Measurements from ENCODE around the gene DNAJC11.
"Not testable (repeated sequence)": the region's sequence is repeated elsewhere in the genome, so short reads cannot be mapped to it uniquely, and the experiment has no call there.

The DNAJC11 gene

DNA sequence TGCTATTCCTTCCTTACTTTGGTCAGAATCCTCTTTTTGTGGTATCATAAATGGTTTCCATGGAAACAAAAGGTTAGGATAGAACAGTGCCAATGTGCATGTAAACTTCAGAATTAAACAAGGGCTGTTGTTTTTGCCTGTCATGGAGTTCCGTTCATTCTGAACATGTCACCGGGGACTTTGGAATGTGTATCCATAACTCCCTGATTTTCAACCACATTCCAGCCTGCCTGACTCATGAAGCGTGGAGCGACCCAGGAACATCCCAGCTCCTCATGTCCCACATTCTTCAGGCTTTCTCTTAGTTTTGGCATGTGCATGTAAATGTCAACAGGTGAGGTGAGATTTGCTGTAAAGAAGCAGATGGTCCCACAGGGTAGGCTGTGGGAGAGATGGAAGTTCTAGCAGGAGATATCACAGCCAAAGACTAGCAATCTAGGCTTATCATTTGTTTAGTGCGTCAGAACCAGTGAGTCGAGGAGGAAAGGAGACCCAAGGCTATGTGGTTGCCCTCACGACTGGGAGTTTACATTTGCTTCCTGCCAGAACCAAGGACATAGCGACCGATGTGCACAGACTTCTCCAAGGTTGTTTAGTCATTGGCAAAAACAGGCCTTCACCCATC is 23.0 kb upstream of the DNAJC11 start:
- TF ChIP-seq ZFX (IDR thresholded peaks at IDR 0.05; ENCODE audit: borderline replicate concordance) = no peak
- TF ChIP-seq, protein P1, sequence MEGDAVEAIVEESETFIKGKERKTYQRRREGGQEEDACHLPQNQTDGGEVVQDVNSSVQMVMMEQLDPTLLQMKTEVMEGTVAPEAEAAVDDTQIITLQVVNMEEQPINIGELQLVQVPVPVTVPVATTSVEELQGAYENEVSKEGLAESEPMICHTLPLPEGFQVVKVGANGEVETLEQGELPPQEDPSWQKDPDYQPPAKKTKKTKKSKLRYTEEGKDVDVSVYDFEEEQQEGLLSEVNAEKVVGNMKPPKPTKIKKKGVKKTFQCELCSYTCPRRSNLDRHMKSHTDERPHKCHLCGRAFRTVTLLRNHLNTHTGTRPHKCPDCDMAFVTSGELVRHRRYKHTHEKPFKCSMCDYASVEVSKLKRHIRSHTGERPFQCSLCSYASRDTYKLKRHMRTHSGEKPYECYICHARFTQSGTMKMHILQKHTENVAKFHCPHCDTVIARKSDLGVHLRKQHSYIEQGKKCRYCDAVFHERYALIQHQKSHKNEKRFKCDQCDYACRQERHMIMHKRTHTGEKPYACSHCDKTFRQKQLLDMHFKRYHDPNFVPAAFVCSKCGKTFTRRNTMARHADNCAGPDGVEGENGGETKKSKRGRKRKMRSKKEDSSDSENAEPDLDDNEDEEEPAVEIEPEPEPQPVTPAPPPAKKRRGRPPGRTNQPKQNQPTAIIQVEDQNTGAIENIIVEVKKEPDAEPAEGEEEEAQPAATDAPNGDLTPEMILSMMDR (IDR thresholded peaks at IDR 0.05) = no peak
- H3K27ac ChIP-seq = no peak overlapping the region

DNA sequence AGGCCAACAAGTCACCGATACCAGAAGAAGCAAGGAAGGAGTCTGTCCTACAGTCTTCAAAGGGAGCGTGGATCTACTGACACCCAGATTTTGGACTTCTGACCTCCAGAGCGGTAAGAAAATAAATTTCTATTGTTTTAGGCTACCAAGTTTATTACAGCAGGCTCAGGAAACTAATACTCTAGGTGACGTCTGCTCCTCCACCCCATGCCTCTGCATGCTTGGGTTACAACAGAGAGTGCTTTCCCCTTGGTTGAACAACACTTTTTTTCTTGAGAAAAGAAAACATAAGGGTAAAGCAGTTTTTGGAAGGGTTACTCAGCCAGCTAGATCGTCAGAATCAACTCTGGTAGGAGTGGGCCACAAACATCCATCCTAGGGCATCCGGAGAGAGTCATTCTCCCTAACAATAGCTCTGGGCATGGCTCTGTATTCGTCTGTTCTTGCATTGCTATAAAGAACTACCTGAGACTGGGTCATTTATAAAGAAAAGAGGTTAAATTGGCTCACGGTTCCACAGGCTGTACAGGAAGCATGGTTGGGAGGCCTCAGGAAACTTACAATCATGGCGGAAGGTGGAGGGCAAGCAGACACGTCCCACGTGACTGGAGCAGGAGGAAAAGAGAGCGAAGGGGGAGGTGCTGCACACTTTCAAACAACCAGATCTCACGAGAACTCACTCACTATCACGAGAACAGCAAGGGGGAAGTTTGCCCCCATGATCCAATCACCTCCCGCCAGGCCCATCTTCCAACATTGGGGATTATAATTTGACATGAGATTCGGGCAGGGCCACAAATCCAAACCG is 22.2 kb upstream of the DNAJC11 start:
- no peak for TF ChIP-seq ZFX (IDR thresholded peaks at IDR 0.05; ENCODE audit: borderline replicate concordance)
- TF ChIP-seq, protein P1 (IDR thresholded peaks at IDR 0.05) = no peak
- no peak overlapping the region for H3K27ac ChIP-seq

DNA sequence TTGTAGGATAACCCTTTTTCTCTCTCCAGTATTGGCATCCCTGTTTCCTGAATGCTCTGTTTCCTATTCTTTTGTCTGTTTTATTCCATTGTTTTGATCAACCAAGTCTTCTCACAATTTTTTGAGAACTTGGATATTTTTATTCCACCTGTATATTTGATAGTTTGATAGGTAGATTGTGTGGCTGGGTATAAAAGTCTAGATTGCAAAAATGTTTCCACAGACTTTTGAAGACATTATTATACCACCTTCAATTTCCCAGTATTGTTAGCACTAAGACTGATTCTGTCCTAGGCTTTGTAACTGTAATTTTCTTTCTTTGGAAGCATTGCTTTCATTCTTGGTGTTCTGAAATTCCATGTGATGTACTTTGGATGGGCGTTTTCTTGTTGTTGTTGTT is 9.6 kb upstream of the DNAJC11 start:
- no peak for TF ChIP-seq ZFX (IDR thresholded peaks at IDR 0.05; ENCODE audit: borderline replicate concordance)
- TF ChIP-seq, protein P1 (IDR thresholded peaks at IDR 0.05) = no peak
- H3K27ac ChIP-seq = no peak overlapping the region

DNA sequence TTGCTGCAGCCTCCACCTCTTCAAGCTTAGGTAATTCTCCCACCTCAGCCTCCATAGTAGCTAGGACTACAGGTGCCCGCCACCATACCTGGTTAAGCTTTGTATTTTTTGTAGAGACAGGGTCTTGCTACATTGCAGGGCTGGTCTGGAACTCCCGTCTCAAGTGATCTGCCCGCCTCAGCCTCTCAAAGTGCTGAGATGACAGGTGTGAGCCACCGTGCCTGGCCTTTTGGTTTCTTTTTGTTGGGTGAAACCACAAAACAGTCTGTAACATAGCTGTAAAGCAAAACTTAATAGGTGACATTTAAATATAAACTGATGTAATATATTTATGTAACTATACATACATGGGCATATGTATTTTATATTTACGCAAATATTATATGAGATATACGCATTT is 3.1 kb upstream of the DNAJC11 start:
- no peak overlapping the region for H3K27ac ChIP-seq
- TF ChIP-seq, protein P1 (IDR thresholded peaks at IDR 0.05) = no peak
- no peak for TF ChIP-seq ZFX (IDR thresholded peaks at IDR 0.05; ENCODE audit: borderline replicate concordance)

DNA sequence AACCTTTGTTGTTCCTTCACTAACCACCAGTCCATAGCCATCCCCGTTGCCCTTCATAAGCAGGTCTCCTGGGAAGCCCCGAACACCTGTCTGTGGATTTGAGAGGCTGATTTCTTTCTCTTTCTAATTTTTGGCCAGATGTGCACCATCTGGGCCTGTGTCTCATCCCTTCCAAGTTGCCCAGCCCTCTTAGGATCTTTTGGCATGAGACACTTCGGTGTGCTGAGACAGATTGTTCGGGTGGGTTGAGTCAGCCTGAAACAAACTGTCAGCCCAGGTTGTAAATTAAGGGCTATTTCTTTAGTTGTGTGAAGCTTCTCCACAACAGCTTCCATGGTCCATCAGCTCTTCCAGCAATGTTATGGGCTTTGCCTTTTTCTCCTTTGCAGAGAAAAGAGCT is 1.4 kb upstream of the DNAJC11 start:
- H3K27ac ChIP-seq = no peak overlapping the region
- TF ChIP-seq, protein P1 (IDR thresholded peaks at IDR 0.05) = no peak

DNA sequence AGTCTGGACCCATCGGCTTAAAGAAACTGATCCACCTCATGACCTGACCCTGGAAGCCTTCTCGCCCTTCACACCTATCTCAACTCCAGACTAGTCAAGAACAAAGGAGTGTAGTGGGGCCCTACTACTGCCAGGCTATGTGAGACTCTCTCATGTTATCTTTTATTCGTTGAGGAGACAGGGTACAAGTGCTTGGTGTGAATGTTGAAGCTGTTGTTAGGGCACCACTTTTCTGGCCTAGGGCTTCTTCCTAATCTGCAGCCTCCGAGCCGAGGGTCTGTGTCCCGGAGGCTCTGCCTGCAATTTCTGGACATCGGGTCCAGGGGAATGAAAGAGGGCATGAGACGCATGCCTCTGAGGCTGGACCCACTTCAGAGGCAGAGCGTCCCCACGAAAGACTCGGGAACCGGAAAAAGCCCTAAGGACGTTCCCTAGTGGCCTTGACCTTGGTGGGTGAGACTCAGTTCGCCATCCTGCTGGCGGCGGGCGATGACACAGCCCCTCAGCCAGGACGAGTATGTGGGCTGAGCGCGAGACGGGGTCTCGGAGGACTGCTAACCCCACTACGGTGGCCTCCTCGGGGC is 671 bp downstream of the DNAJC11 start:
- TF ChIP-seq ZFX (IDR thresholded peaks at IDR 0.05; ENCODE audit: borderline replicate concordance) = no peak
- TF ChIP-seq, protein P1 (IDR thresholded peaks at IDR 0.05) = no peak
- H3K27ac ChIP-seq = peak overlapping the region; percentile 69

DNA sequence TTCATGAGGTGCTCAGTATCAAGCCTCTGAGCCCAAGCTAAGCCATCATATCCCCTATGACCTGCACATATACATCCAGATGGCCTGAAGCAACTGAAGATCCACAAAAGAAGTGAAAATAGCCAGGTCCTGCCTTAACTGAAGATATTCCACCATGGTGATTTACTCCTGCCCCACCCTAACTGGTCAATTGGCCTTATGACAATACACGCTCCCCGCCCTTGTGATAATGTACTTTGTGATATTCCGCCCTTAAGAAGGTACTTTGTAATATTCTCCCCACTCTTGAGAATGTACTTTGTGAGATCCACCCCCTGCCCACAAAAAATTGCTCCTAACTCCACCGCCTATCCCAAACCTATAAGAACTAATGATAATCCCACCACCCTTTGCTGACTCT is 1.7 kb downstream of the DNAJC11 start:
- not testable (repeated sequence) for H3K27ac ChIP-seq
